HG02759 (cell line): Measurements from ENCODE around the gene GLIPR1L2.
"Not testable (repeated sequence)": the region's sequence is repeated elsewhere in the genome, so short reads cannot be mapped to it uniquely, and the experiment has no call there.

Experiments
- ATAC-seq: cut with Tn5 transposase; IDR thresholded peaks from one replicate; pipeline ENCODE4 v1.9.1; 2021; ENCODE audit warnings: mild to moderate bottlenecking, moderate library complexity; ENCODE audit not compliant: unreplicated experiment

GLIPR1L2 gene

GRCh38 chr12:75390899-75391538 lies at the start of gene GLIPR1L2:
GLIPR1L2 (plus strand) TSS chr12:75391089; CDS start chr12:75391117, 28 bp downstream.
- peak; percentile 97 for ATAC-seq

- no peak for ATAC-seq
Measured at GRCh38 chr12:75341873-75342272, 49.0 kb upstream of the GLIPR1L2 start.

- no peak for ATAC-seq
Measured at GRCh38 chr12:75345531-75345930, 45.4 kb upstream of the GLIPR1L2 start.

GRCh38 chr12:75346215-75346614 lies 44.7 kb upstream of the GLIPR1L2 start:
- ATAC-seq, result not testable (repeated sequence)

GRCh38 chr12:75349946-75350345 lies 40.9 kb upstream of the GLIPR1L2 start:
- ATAC-seq, result no peak

GRCh38 chr12:75350413-75350812 lies 40.5 kb upstream of the GLIPR1L2 start:
- no peak for ATAC-seq

- ATAC-seq, result no peak
Measured at GRCh38 chr12:75354011-75354410, 36.9 kb upstream of the GLIPR1L2 start.

GRCh38 chr12:75360920-75361319 lies 30.0 kb upstream of the GLIPR1L2 start:
- ATAC-seq, result no peak

GRCh38 chr12:75361408-75361807 lies 29.5 kb upstream of the GLIPR1L2 start:
- ATAC-seq, result no peak

- no peak for ATAC-seq
Measured at GRCh38 chr12:75364919-75365318, 26.0 kb upstream of the GLIPR1L2 start.

GRCh38 chr12:75366629-75367028 lies 24.3 kb upstream of the GLIPR1L2 start:
- ATAC-seq, result no peak

- no peak for ATAC-seq
Measured at GRCh38 chr12:75374971-75375370, 15.9 kb upstream of the GLIPR1L2 start.

- ATAC-seq, result no peak
Measured at GRCh38 chr12:75378354-75378753, 12.5 kb upstream of the GLIPR1L2 start.

- ATAC-seq, result no peak
Measured at GRCh38 chr12:75389061-75389460, 1.8 kb upstream of the GLIPR1L2 start.

GRCh38 chr12:75389706-75390105 lies 1.2 kb upstream of the GLIPR1L2 start:
- ATAC-seq, result no peak

GRCh38 chr12:75390156-75390898 lies 562 bp upstream of the GLIPR1L2 start:
- ATAC-seq, result peak; percentile 5

- ATAC-seq, result no peak
Measured at GRCh38 chr12:75404231-75404630, 13.3 kb downstream of the GLIPR1L2 start.

GRCh38 chr12:75407683-75408082 lies 16.8 kb downstream of the GLIPR1L2 start:
- no peak for ATAC-seq

- no peak for ATAC-seq
Measured at GRCh38 chr12:75409830-75410229, 18.9 kb downstream of the GLIPR1L2 start.

- ATAC-seq, result no peak
Measured at GRCh38 chr12:75414671-75415070, 23.8 kb downstream of the GLIPR1L2 start.

GRCh38 chr12:75419841-75420240 lies 29.0 kb downstream of the GLIPR1L2 start:
- no peak for ATAC-seq

GRCh38 chr12:75427491-75427890 lies 36.6 kb downstream of the GLIPR1L2 start:
- ATAC-seq, result no peak
